GM19463 (cell line): ENCODE measurements around the gene DPP4.

Source experiments
- ATAC-seq: cut with Tn5 transposase; IDR thresholded peaks from one replicate; pipeline ENCODE4 v1.9.1; 2021; ENCODE audit warnings: mild to moderate bottlenecking, moderate library complexity; ENCODE audit not compliant: unreplicated experiment

Gene DPP4

DNA sequence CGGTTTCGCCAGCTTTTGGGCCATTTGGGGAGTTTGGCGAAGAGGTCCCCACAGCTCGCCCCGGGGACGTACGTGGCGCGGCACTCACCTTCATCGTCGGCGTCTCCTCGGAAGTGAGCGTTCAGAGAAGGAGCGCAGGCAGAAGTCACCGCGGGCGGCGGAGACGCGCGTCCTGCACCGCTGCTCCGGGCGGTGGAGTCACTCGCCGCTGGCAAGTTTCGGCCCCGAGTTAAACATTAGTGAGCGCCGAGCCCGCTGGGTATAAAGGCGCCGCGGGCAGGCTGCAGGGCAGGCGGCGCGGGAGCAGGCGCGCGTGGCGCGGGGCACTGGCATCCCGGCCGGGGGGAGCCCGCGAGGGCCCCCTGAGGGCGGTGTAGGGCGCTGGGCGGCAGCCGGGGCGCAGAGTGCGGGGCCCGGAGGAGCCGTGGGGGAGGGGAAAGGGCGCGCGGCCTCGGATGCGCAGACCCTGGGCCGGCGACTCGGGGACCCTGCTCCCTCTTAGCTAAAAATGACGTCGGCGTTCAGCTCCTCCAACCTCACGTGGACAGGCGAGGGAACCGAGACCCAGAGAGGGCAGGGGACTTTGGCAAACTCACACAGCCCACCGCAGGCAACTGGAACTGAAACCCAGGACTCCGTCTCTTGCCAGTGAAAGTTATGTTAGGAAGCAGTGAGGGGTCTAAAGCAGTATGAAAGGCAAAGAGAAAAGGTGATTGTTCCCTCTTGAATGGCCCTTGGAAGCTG lies at the start of gene DPP4:
Gene DPP4 (minus strand): TSS at position 328 of the 744 bp plus-strand sequence. CDS start 234 bp downstream, at position 94.
- ATAC-seq: peak; percentile 84

DNA sequence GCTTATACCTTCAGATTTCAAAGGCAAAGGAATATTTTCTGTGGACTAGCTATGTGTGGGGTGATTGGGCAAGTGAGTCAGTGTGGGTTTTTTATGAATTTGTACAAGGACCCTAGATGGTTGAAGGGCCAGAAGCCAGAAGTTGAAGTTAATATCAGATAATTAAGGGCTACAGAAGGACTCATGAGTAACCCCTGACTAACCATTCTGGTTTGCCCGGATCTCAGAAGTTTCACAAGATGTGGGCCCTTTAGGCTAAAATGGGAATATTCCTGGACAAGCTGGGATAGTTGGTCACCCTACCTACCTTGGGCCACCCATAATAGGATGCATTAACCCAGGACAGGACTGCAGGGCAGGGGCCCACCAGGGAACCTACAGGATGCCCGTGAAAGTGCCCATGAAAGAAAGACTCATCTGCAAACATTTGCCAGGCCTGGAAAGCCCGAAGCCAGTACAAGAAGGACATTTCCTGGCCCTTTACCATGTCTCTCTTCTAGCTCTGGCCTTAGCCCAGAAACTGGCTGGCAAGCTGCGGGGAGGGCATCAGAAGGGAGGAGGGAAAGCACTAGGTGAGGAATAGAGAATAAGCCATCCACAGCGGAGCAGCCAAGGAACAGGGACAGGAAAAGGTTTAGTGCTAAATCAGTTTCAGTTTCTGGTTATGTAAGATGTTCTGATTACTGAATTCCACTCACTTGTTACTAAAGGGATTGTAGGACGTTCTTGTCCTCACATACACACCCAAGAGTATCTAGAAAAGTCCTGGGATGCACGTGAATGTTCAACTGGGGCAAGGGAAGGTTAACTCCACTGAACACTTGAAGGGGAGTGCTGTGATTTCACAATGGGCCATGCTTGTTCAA lies 44.4 kb upstream of the DPP4 start:
- no peak for ATAC-seq

DNA sequence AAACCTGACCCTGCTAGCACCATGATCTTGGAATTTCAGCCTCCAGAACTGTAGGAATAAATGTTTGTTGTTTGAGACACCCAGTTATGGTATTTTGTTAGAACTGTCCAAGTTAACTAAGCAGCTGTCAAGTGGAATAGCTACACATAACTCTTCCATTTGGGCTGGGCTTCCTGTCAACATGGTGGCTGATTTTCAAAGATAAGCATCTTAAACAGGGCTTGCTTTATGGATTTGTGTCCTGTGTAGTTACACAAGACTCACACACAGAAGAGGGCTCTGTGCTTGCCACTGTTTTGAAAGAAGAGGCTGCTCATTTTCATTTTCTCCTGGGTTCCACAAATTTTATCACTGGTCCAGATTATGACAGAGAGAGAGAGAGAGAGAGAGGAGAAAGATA lies 42.3 kb upstream of the DPP4 start:
- no peak for ATAC-seq

DNA sequence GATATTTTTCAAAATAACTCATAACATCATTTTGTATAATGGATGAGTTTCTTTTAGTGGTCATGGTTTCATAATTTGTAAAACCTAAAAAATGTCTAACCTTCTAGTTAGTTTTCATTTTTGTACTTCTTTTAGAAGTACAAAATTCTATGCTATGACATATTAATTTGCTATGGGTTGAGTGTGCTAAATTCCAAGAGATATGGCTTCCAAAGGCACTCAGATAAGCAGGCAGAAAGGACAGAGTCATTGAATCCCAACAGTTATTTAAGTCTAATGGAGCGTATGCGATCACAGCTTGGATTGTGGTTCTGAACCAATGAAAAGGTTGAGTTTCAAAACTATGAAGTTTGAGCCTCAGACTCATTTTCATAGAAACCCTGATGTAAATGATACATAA lies 41.1 kb upstream of the DPP4 start:
- no peak for ATAC-seq

DNA sequence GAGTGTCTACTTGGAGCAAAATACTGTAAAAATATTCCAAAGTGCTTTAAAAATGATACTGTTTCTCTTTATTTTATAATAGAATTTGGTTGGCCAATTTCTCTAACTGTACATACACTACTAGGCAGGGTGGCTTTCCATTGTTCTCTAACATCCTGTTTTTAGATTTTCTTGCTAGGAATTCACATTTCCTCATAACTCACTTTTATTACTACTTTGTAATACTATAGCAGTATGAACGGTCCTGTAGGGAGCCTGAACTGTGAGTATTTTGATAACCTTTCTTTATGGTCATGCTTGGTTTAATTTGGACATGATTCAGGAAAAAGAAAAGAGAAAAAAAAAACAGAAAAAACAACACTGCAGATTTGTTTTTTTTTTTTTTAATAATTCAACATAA lies 40.3 kb upstream of the DPP4 start:
- ATAC-seq: no peak

DNA sequence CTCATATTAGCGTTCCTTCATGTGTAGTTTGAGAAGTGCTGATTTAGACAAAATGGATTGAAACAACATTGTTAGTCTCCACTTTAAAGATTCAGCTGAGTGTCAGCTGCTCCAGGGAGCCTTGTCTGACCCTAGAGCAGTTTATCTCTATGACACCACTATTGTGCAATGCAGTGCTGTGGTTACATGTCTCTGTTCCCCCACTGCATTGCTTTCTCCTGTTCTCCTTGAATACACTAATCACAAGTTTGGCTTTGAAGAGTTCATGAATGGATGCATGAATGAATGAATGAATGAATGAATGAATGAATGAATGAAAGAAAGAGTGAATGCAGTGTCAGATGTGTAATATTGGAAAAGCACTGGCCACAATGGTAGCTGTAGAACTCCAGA lies 39.8 kb upstream of the DPP4 start:
- ATAC-seq: no peak

DNA sequence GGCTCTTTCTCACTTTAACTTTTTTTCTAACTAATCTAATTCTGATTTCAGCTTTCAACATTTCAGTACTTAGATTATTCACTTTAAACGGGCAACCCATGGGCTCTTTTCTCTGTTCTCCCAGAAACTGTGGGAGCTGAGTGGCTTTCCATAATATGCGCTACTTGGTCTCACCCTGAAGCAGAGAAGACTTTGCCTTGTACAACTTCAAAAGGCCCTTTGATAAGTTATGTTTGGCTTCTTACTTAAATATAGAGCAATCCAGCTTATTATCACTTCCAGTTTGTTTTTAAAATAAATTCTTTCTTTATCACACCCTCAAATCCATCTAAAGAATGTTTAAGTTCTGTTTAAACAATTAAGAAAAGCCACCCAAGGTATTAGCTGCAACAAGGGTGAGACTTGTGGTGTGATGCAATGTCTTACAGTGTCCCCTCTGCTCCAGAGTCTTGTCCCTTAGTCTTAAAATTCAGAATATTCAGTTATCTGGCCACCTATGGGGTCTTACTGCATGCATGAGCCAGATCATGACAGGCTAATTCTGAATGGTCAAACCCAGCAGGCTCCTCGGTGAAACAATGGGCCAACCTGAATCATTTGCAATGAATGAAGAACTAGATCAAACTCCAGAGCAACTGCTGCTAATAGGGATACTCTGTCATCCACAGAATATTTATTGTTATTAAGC lies 39.2 kb upstream of the DPP4 start:
- ATAC-seq: no peak

DNA sequence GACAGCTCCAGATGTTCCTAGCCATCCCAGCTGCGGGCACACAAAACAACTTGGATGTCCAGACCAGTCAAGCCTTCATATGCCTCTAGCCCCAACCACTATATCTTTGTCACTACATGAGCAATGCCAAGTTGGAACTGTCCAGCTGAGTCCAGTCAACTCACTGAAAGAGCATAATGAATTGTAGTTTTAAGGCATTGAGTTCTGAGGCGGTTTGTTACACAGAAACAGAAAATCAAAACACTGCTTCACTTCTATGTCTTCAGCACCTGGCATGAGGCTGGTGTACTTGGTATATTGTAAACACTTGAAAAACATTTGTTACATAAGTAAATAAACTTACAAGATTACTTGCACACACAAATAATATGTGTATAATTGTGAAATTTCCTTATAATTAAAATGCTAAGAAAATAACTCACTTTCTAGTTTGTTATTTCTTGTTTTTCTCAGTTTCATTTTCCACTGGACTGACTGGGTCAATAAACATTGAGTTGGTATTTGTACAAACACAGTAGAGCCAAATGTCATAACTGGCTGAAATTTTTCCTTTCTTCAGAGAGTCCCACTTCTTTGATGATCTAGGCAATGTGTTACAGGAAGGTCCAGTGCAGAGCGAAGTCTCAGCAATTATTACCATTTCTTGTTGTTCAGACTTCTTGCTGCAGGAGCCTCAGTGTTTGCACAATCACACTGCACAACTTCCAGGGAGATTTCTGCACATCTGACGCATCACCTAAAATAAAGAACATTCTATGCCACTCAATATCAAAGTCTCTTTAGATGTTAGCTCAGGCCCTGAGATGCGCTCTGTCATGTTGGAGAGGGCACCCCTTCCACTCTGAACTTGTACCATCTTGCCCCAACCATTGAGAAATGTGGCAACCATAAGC lies 38.2 kb upstream of the DPP4 start:
- no peak for ATAC-seq

DNA sequence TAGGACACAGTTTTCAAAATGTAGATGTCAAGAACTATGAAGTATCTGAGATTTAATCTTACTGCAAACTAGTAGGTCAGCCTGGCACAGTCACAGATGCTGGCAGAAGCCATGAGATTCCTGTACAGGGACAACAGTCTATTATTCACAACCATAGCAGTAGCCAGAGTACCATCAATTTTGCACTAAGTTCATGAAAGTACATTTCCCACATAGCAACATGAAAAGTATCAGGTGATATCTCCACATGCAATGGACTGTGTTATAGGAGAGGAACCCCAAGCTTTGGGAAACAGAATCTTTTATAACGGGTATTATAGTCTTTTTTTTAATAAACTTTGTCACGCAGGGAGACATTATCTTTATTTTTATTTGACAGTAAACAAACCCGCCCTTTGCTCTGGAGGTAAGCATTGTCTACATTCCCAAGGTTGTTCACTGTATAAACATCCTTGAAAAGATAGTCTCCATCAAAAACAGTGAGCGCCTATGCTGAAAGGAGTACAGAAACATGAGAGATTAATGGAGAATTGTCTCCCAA lies 33.4 kb upstream of the DPP4 start:
- no peak for ATAC-seq

DNA sequence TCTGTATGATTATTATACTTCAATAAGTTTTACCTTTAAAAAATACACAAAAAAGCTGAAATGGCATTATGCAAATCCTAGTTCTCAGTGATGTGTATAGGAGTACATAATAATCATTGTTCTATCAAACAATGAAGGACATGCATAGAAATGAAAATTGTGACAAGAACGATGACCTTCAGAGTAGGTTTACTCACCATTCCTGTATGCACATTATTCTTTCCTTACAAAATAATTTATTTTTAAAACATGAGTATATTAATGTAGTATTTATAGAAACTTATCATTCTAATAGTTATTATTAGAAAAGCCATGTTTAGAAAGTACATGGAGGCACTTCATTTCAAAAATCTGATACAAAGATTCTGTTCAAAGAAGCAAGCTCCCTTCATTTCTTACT lies 32.7 kb upstream of the DPP4 start:
- no peak for ATAC-seq

DNA sequence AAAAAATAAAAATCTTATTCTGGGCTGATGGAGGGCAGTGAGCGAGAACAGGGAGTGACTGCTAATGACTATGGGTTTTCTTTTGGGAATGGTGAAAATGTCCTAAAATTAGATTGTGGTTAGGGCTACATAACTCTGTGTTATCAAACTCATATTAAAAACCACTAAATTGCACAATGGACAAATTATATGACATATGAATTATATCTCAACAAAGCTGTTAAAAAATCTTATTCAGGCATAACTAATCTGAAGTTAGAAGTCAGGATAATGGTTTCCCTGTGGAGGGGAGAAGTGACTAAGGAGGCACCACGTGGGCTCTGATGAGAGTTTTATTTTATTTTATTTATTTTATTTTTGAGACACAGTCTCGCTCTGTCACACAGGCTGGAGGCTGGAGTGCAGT lies 32.1 kb upstream of the DPP4 start:
- ATAC-seq: no peak

DNA sequence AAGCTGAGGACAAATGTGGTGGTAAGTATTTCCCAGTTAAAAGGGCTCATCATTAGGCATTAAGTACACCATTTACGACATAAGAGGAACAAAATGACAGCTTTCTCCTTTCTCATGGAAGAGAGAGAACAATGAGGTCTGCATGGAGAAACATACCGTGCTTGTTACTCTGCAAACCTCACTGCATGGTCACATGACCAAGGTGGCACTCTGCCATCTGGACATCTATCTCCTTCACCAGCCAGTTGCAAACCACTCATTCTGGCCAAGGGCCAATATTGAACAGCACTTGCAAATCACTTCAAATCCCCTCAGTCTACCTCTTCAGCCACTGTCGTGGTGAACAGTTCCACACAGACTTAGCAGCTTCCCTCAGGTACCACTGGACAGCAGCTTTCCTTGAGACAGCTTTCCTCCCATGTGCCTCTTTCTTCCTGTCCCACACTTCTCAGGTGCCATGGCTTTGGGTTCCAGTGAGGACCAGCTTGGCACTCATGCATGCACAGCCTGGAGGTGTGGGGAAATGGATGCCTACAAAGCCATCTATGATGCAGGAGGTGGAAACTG lies 29.5 kb upstream of the DPP4 start:
- ATAC-seq: no peak

DNA sequence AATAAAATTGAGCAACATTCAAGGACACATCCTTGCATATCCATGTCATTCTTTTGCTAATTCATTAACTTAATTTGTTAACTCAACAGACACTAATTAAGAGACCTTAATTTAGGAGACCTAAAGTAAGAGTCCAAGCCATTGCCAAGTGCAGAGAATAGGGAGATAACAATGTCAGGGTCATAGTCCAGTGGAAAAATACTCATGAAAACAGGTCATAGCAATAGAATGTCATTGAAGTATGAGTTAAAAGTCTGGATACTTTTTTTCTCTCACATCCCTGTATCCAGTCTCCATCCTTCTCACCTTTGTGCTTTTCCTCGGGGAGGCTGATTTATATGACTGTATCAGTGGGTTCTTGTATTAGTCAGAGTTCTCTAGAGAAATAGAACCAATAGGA lies 26.6 kb upstream of the DPP4 start:
- no peak for ATAC-seq

DNA sequence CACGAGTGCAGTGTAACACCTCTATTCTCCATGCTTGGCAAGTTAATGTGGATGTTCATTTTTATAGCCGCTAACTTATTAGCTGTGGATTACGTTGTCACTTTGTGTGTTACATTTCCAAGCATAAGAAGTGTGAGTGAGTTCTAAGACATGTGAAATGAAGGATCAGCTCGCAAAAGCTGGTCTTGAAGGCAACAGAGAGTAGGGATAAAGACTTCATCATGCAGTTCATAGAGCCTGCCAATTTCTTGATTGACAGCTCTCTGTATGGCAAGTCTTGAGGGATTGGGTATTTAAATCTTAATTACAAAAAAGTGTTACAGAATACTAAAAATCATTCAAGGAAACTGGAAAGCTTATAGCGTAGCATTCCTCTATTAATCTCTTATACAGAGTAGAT lies 25.8 kb upstream of the DPP4 start:
- ATAC-seq: no peak

DNA sequence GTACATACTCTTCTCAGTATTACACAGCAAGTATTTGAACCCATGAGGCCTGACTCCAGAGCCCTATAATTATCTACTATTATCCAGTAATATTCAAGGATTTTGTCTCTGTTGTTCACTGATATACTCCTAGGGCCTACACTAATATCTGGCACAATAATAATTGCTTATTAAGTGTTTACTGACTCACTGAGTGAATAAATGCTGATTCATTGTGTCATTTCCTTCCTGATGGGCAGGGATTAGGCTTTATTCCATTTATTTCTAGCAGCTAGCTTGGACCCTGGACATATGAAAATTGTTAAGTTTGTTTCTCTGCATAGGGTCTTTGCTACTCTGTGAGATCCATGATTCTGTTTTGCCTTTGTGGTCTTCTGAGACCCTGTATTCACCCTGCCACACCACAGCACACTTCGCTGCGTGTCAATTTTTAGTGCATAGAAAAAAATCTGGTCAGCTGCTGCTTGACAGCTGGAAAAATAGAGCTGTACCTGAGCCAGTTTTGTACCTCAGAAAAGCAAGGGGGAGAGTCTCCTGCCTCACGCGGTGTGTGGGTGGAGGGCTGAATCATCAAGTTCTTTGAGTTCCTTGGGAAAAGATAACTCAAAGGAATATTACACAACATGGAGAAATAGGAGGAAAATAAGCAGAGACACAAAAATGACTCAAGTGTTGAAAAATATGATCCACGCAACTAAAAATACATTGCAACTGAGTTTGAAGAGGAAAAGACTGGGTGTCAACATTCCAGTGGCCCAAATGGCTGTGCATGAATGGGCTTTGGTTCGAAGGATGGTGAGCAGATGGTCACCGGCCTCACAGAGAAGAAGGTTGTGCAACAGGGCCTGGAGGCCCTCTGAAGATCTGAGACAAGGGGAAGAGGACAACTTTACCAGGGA lies 18.9 kb upstream of the DPP4 start:
- no peak for ATAC-seq

DNA sequence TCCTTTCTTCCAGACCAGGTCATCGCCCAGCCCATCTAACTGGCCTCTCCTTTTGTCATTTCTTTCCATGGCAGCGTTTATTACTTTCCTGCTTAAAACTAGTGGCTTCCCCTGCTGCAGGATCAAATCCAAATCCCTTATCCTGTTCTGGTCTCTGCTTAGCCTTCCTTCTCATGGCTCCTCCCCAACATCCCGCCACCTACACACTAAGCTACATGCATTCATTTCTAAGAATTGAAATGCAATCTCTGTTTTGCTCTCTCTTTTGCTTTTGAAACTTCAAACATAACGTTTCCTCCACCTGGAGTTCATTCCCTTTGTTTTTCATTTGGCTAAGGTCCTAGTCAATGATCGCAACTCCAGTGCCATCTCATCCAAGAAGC lies 18.0 kb upstream of the DPP4 start:
- no peak for ATAC-seq

DNA sequence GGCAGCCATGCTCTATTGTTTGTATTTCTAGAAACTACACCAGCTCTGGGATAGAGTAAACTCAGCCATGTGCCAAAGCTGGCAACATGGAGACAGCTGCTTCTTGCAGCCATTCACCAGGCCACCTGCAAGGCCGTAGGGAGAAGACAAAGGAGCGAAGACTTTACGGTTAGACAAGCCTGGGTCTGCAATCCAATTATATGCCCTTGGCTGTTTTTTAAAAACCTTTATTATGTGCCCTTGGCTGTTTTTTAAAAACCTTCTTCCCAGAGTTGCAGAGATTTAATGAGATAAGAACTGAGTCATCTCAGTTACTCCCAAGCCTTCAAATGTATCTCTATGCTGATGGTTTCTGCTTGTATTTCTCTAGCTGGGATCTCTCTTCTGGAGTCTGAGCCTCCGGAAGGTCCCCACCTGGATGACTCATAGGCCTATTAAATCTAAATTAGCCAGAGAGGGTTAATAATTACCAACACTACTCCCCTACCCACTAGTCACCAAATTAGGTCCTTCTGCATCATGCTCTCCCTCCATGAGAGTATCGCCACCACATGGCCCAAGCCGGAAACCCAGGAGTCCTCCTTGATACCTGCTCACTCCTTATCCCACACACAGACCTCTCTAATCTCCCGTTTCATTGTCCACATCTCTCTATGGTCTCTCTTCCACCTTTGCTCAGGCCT lies 17.5 kb upstream of the DPP4 start:
- ATAC-seq: peak; percentile 96

DNA sequence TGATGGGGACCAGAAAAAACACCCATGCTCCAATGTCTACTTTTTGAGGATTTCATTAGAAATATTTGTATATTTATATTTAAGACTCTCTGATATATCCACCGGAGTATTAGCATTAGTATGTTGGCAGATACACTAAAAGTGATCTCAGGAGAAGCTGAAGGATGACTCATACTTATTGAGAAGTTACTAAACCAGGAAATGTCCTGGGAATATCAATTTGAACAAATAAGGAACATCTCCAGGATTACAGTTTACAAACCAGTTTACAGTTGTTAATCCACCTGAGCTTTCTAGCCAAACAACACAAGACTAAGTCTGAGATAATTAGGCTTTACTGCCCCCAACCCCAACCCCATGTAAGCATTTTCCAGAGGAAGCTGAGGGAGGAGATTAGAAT lies 16.1 kb upstream of the DPP4 start:
- no peak for ATAC-seq

DNA sequence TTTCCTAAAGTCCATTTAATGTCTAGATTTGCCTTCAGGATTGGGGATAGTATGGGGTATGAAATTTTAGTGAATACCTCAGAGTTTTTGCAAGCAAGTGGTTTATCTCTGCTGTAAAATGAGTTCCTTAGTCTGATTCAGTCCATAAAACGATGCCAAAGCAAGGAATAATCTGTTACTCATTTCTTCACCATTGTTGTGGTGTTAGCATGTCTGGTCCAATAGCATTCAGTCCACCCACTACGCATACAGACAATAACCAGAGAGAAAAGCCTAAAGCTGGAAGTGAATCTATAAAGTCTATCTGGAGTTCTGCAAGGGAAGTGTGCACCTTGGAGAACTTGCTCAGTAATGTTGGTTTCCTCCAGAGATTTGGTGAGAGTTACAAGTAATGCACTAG lies 12.9 kb upstream of the DPP4 start:
- ATAC-seq: no peak
